IPS-20b (cell line): ENCODE measurements around the gene TLK1.
A peak's percentile ranks its signal among the peaks of the same experiment; 100 is the strongest.

ENCODE experiments used
- H3K27ac ChIP-seq: one replicate; pipeline ENCODE4 v1.5.1; 2013; ENCODE audit warnings: low read length
- H3K27me3 ChIP-seq: 2 replicates; pipeline ENCODE4 v1.6.1; 2013; ENCODE audit warnings: mild to moderate bottlenecking, low read length, inconsistent platforms; ENCODE audit not compliant: insufficient read depth
- H3K36me3 ChIP-seq: 2 replicates; pipeline ENCODE4 v1.6.1; 2013; ENCODE audit warnings: low read depth, mild to moderate bottlenecking, inconsistent platforms, low read length, moderate library complexity; ENCODE audit not compliant: insufficient read depth
- H3K4me1 ChIP-seq: 2 replicates; pipeline ENCODE4 v1.6.1; 2013; ENCODE audit warnings: mild to moderate bottlenecking, control low read depth, inconsistent platforms, low read length, moderate library complexity; ENCODE audit not compliant: insufficient read depth
- H3K4me3 ChIP-seq: 2 replicates; pipeline ENCODE4 v1.5.1; 2013; ENCODE audit warnings: mild to moderate bottlenecking, low read length, inconsistent platforms
- H3K9ac ChIP-seq: 2 replicates; pipeline ENCODE4 v1.6.1; 2013; ENCODE audit warnings: low read depth, mild to moderate bottlenecking, inconsistent platforms, low read length, moderate library complexity
- H3K9me3 ChIP-seq: 2 replicates; pipeline ENCODE4 v1.6.1; 2013; ENCODE audit warnings: mild to moderate bottlenecking, low read depth, low read length, inconsistent platforms; ENCODE audit not compliant: insufficient read depth

Gene TLK1

GRCh38 chr2:171160119-171160955, at the start of gene TLK1:
TLK1 (minus strand) TSS chr2:171160893; CDS start chr2:171160428, 465 bp downstream.
- Histone ChIP-seq H3K27ac (peak within 1 kb of the TSS; percentile 97), H3K9ac (peak within 1 kb of the TSS; percentile 96), H3K9me3 (no peaks in the 10 kb centered on the region), H3K4me3 (peak within 1 kb of the TSS; percentile 98), H3K27me3 (no peaks in the 10 kb centered on the region), H3K4me1 (peaks cover 26% of the 10 kb centered on the region; the same call in 1 of the 2 replicates), H3K36me3 (no peaks in the 10 kb centered on the region)

GRCh38 chr2:171210216-171210863, 49.6 kb upstream of the TLK1 start:
- Histone ChIP-seq H3K36me3 (no peaks in the 10 kb centered on the region), H3K4me1 (peaks cover 23% of the 10 kb centered on the region; the same call in 1 of the 2 replicates), H3K9ac (no peak overlapping the region), H3K27me3 (no peaks in the 10 kb centered on the region), H3K9me3 (no peaks in the 10 kb centered on the region), H3K4me3 (no peak overlapping the region), H3K27ac (no peak overlapping the region)

GRCh38 chr2:171208657-171209056, 48.0 kb upstream of the TLK1 start:
- H3K4me1 ChIP-seq, result peaks cover 19% of the 10 kb centered on the region; the same call in 1 of the 2 replicates
- H3K27me3 ChIP-seq, result no peaks in the 10 kb centered on the region
- H3K36me3 ChIP-seq, result no peaks in the 10 kb centered on the region
- H3K4me3 ChIP-seq, result no peak overlapping the region
- H3K9ac ChIP-seq, result no peak overlapping the region; the same call in 1 of the 2 replicates
- H3K27ac ChIP-seq, result no peak overlapping the region
- H3K9me3 ChIP-seq, result no peaks in the 10 kb centered on the region

- Histone ChIP-seq H3K27ac (no peak overlapping the region), H3K27me3 (no peaks in the 10 kb centered on the region), H3K9ac (no peak overlapping the region), H3K4me1 (peaks cover 13% of the 10 kb centered on the region; the same call in 1 of the 2 replicates), H3K36me3 (no peaks in the 10 kb centered on the region), H3K4me3 (no peak overlapping the region), H3K9me3 (no peaks in the 10 kb centered on the region)
These were observed 45.9 kb upstream of the TLK1 start for GRCh38 chr2:171206422-171207115.

- Histone ChIP-seq H3K4me3 (no peak overlapping the region), H3K9ac (no peak overlapping the region), H3K27me3 (no peaks in the 10 kb centered on the region), H3K4me1 (peaks cover 5% of the 10 kb centered on the region; the same call in 1 of the 2 replicates), H3K9me3 (no peaks in the 10 kb centered on the region), H3K36me3 (no peaks in the 10 kb centered on the region), H3K27ac (no peak overlapping the region)
These were observed 44.9 kb upstream of the TLK1 start for GRCh38 chr2:171205551-171205950.

DNA sequence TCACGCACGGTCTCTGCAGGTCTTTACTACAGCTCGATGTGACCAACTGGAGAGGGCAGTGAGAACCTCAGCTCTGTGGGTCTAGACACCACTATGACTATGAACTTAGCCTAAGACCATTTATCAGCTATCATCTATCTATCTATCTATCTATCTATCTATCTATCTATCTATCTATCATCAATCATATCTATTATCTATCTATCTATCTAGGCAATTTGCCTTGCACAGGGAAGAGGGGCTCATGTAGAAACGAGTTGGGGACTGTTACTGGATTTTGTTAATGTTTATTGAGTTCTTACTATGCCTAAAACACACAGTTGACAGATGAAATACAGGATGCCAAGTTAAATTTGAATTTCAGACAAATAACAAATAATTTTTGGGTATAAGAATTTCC, 41.1 kb upstream of the TLK1 start:
- Histone ChIP-seq H3K9me3 (no peaks in the 10 kb centered on the region), H3K4me1 (no peaks in the 10 kb centered on the region), H3K27ac (no peak overlapping the region), H3K27me3 (no peaks in the 10 kb centered on the region), H3K9ac (no peak overlapping the region), H3K4me3 (no peak overlapping the region), H3K36me3 (no peaks in the 10 kb centered on the region)

- no peaks in the 10 kb centered on the region for H3K9me3 ChIP-seq
- H3K27ac ChIP-seq, result no peak overlapping the region
- no peak overlapping the region for H3K9ac ChIP-seq
- H3K27me3 ChIP-seq, result no peaks in the 10 kb centered on the region
- H3K4me1 ChIP-seq, result no peaks in the 10 kb centered on the region
- H3K36me3 ChIP-seq, result no peaks in the 10 kb centered on the region
- no peak overlapping the region for H3K4me3 ChIP-seq
These were observed 40.6 kb upstream of the TLK1 start for GRCh38 chr2:171201271-171201670.

DNA sequence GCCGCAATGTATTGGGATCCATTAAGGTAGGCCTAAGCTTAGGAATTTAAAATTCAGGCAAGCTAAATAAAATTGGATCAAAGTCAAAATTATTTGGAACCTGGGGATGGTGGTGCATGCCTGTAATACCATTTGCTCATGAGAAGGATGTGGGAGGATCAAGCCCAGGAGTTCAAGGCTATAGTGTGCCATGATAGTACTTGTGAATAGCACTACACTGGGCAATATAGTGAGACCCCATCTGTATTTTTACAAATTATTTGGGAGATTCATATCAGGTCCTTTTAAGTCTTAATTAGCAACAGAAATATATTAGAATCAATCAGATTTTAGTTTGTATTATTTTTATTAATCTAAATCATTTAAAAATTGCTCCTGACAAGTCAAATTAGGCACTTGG, 39.8 kb upstream of the TLK1 start:
- Histone ChIP-seq H3K4me3 (no peak overlapping the region), H3K36me3 (no peaks in the 10 kb centered on the region), H3K9ac (no peak overlapping the region), H3K9me3 (no peaks in the 10 kb centered on the region), H3K27me3 (no peaks in the 10 kb centered on the region), H3K27ac (no peak overlapping the region), H3K4me1 (no peaks in the 10 kb centered on the region)

GRCh38 chr2:171191021-171191420, 30.3 kb upstream of the TLK1 start:
- no peak overlapping the region for H3K27ac ChIP-seq
- no peaks in the 10 kb centered on the region for H3K36me3 ChIP-seq
- H3K4me3 ChIP-seq, result no peak overlapping the region
- H3K9me3 ChIP-seq, result no peaks in the 10 kb centered on the region
- H3K9ac ChIP-seq, result no peak overlapping the region
- H3K27me3 ChIP-seq, result no peaks in the 10 kb centered on the region
- no peaks in the 10 kb centered on the region for H3K4me1 ChIP-seq

GRCh38 chr2:171187819-171188218, 27.1 kb upstream of the TLK1 start:
- H3K4me1 ChIP-seq, result no peaks in the 10 kb centered on the region
- H3K9ac ChIP-seq, result no peak overlapping the region
- H3K4me3 ChIP-seq, result no peak overlapping the region
- H3K27ac ChIP-seq, result no peak overlapping the region
- no peaks in the 10 kb centered on the region for H3K36me3 ChIP-seq
- H3K27me3 ChIP-seq, result no peaks in the 10 kb centered on the region
- H3K9me3 ChIP-seq, result no peaks in the 10 kb centered on the region

GRCh38 chr2:171187177-171187576, 26.5 kb upstream of the TLK1 start:
- no peaks in the 10 kb centered on the region for H3K27me3 ChIP-seq
- no peak overlapping the region for H3K4me3 ChIP-seq
- no peak overlapping the region for H3K9ac ChIP-seq
- H3K4me1 ChIP-seq, result no peaks in the 10 kb centered on the region; the same call in 1 of the 2 replicates
- H3K9me3 ChIP-seq, result no peaks in the 10 kb centered on the region
- no peak overlapping the region for H3K27ac ChIP-seq
- no peaks in the 10 kb centered on the region for H3K36me3 ChIP-seq
